H1 (cell line): ENCODE results near the gene LIPT2. TPM values are rescaled to one million over a fixed set of nuclear protein-coding genes. Genes with fewer than 3 reads are reported as not detected.

ENCODE experiments used
- CTCF ChIA-PET: fragments of 300-600 bp; sonication (Branson Sonifier 250); formaldehyde crosslinking; loops from one replicate; lab custom pipeline; 2021; ENCODE audit not compliant: partially characterized antibody; lab: Charles Lee
- POLR2A ChIA-PET: fragments of 300-600 bp; sonication (Branson Sonifier 250); formaldehyde crosslinking; loops from one replicate; lab custom pipeline; 2021; ENCODE audit warnings: inconsistent platforms; ENCODE audit not compliant: partially characterized antibody; lab: Charles Lee
- DNase-seq, 2 experiments: peaks; one replicate each; pipeline versions ENCODE4 v3.0.0 to v3.0.0-alpha.2; 2010 to 2022; ENCODE audit warnings: low spot score in 2 of 2, low read depth in 1 of 2, mixed read lengths in 1 of 2
- FAIRE-seq: peaks from 2 replicates; lab custom pipeline; 2011; peaks lifted over from hg19 to GRCh38; lab: Jason Lieb, UNC
- H2AFZ ChIP-seq: 2 replicates; pipeline ENCODE4 v1.8.1; 2012; ENCODE audit warnings: low read length, inconsistent platforms
- H2AK5ac ChIP-seq: 2 replicates; pipeline ENCODE4 v1.6.1; 2013; ENCODE audit warnings: low read depth, low read length
- H2BK120ac ChIP-seq: replicated peaks from 2 replicates; pipeline ENCODE3; 2013; ENCODE audit warnings: low read depth, low read length, inconsistent platforms
- H2BK12ac ChIP-seq: 2 replicates; pipeline ENCODE4 v1.6.1; 2013; ENCODE audit warnings: low read depth, low read length
- H2BK15ac ChIP-seq: 2 replicates; pipeline ENCODE4 v1.6.1; 2013; ENCODE audit warnings: low read length
- H2BK20ac ChIP-seq: 2 replicates; pipeline ENCODE4 v1.6.1; 2013; ENCODE audit warnings: low read length
- H2BK5ac ChIP-seq: 2 replicates; pipeline ENCODE4 v1.6.1; 2013; ENCODE audit warnings: low read depth, low read length
- H3K14ac ChIP-seq: 2 replicates; pipeline ENCODE4 v1.6.1; 2013; ENCODE audit warnings: inconsistent platforms; ENCODE audit not compliant: insufficient read length
- H3K18ac ChIP-seq: 2 replicates; pipeline ENCODE4 v1.6.1; 2013; ENCODE audit warnings: low read length; ENCODE audit errors: extremely low read depth
- H3K23ac ChIP-seq: 2 replicates; pipeline ENCODE4 v1.6.1; 2013; ENCODE audit warnings: inconsistent platforms; ENCODE audit not compliant: insufficient read length
- H3K23me2 ChIP-seq: 2 replicates; pipeline ENCODE4 v1.6.1; 2013; ENCODE audit warnings: low read depth, low read length
- H3K27ac ChIP-seq: 2 replicates; pipeline ENCODE4 v1.6.1; 2011; ENCODE audit warnings: low read depth, low read length, inconsistent platforms
- H3K27me3 ChIP-seq, 4 experiments: replicated peaks in 1 of 4; 1 replicate in 1 of 4; 2 replicates in 3 of 4; pipeline versions ENCODE4 v1.6.1 to v1.8.1; 2011 to 2013; ENCODE audit warnings: low read length in 3 of 4, mild to moderate bottlenecking in 3 of 4, inconsistent platforms in 2 of 4, mixed read lengths in 2 of 4, moderate library complexity in 1 of 4; ENCODE audit not compliant: control insufficient read depth in 3 of 4, insufficient read depth in 3 of 4; ENCODE audit errors: extremely low read depth in 1 of 4
- H3K36me3 ChIP-seq, 4 experiments: 2 replicates each; pipeline versions ENCODE4 v1.6.1 to v1.8.1; 2011 to 2013; ENCODE audit warnings: mild to moderate bottlenecking in 4 of 4, low read length in 3 of 4, moderate library complexity in 2 of 4, control low read depth in 1 of 4, inconsistent platforms in 1 of 4; ENCODE audit not compliant: insufficient read depth in 4 of 4, control insufficient read depth in 2 of 4
- H3K4ac ChIP-seq: replicated peaks from 2 replicates; pipeline ENCODE3; 2013; ENCODE audit warnings: low read length, low read depth, mixed read lengths, inconsistent platforms; ENCODE audit not compliant: insufficient read length
- H3K4me1 ChIP-seq, 4 experiments: replicated peaks in 1 of 4; 1 replicate in 1 of 4; 2 replicates in 3 of 4; pipeline versions ENCODE4 v1.6.1 to v1.8.1; 2011 to 2013; ENCODE audit warnings: low read length in 3 of 4, inconsistent platforms in 2 of 4, mixed read lengths in 1 of 4; ENCODE audit not compliant: insufficient read depth in 4 of 4, control insufficient read depth in 3 of 4
- H3K4me2 ChIP-seq, 2 experiments: 2 replicates each; pipeline versions ENCODE4 v1.6.1 to v1.8.1; 2011 to 2013; ENCODE audit warnings: low read depth in 2 of 2, low read length in 2 of 2, control low read depth in 1 of 2, inconsistent platforms in 1 of 2, mild to moderate bottlenecking in 1 of 2; ENCODE audit not compliant: insufficient read depth in 1 of 2
- H3K4me3 ChIP-seq, 4 experiments: fragments of 200-600, 300-600 bp in 1 of 4; sonication (generic), shearing (Covaris generic), sonication (Bioruptor Twin) in 1 of 4; 2 replicates each; pipeline versions ENCODE4 v1.5.1 to v1.8.1; 2011 to 2016; ENCODE audit warnings: low read length in 4 of 4, low read depth in 3 of 4, control low read depth in 2 of 4, inconsistent platforms in 2 of 4, mild to moderate bottlenecking in 2 of 4, mixed read lengths in 1 of 4, moderate library complexity in 1 of 4; ENCODE audit not compliant: insufficient read depth in 2 of 4; ENCODE audit errors: extremely low read depth in 1 of 4
- H3K56ac ChIP-seq: replicated peaks from 2 replicates; pipeline ENCODE3; 2013; ENCODE audit warnings: low read depth, mild to moderate bottlenecking, mixed read lengths, low read length, inconsistent platforms; ENCODE audit not compliant: insufficient read length
- H3K79me1 ChIP-seq: 2 replicates; pipeline ENCODE4 v1.6.1; 2013; ENCODE audit warnings: low read depth, low read length, control low read depth
- H3K79me2 ChIP-seq, 2 experiments: 2 replicates each; pipeline versions ENCODE4 v1.6.1 to v1.8.1; 2012 to 2013; ENCODE audit warnings: low read length in 2 of 2, mild to moderate bottlenecking in 2 of 2, inconsistent platforms in 1 of 2; ENCODE audit not compliant: insufficient read depth in 2 of 2, control insufficient read depth in 1 of 2
- H3K9ac ChIP-seq, 4 experiments: replicated peaks in 1 of 4; 1 replicate in 1 of 4; 2 replicates in 3 of 4; pipeline versions ENCODE4 v1.6.1 to v1.8.1; 2011 to 2013; ENCODE audit warnings: low read depth in 3 of 4, low read length in 3 of 4, control low read depth in 2 of 4, mild to moderate bottlenecking in 2 of 4, moderate library complexity in 2 of 4, inconsistent platforms in 1 of 4; ENCODE audit errors: extremely low read depth in 1 of 4
- H3K9me3 ChIP-seq, 2 experiments: 2 replicates each; pipeline versions ENCODE4 v1.6.1 to v1.8.1; 2012 to 2013; ENCODE audit warnings: mild to moderate bottlenecking in 2 of 2, moderate library complexity in 2 of 2, control low read depth in 1 of 2, inconsistent platforms in 1 of 2, low read depth in 1 of 2, low read length in 1 of 2, mixed read lengths in 1 of 2; ENCODE audit not compliant: insufficient read depth in 2 of 2
- H4K20me1 ChIP-seq, 2 experiments: replicated peaks in 1 of 2; 2 replicates each; pipeline versions ENCODE3 to v1.8.1; 2011 to 2013; ENCODE audit warnings: inconsistent platforms in 2 of 2, low read length in 2 of 2, mild to moderate bottlenecking in 1 of 2; ENCODE audit not compliant: insufficient read depth in 2 of 2, control insufficient read depth in 1 of 2
- H4K5ac ChIP-seq: 2 replicates; pipeline ENCODE4 v1.6.1; 2013; ENCODE audit warnings: low read length, low read depth, mixed read lengths, inconsistent platforms; ENCODE audit not compliant: insufficient read length
- H4K8ac ChIP-seq: 2 replicates; pipeline ENCODE4 v1.8.0; 2013; ENCODE audit warnings: mild to moderate bottlenecking, moderate library complexity, low read length, inconsistent platforms; ENCODE audit not compliant: insufficient read depth; ENCODE audit errors: extremely low read depth
- H4K91ac ChIP-seq: replicated peaks from 2 replicates; pipeline ENCODE3; 2013; ENCODE audit warnings: low read length, mixed read lengths, inconsistent platforms; ENCODE audit not compliant: insufficient read length
- CHD1 ChIP-seq: IDR thresholded peaks from 2 replicates; pipeline ENCODE4 v1.6.1; 2012; ENCODE audit warnings: low read depth, low read length, improper control_type of control experiment
- KDM4A ChIP-seq: IDR thresholded peaks from one replicate; pipeline ENCODE4 v1.7.1; 2012; ENCODE audit warnings: low read depth, mild to moderate bottlenecking, moderate library complexity, low read length, inconsistent platforms; ENCODE audit not compliant: severe bottlenecking
- SIN3A ChIP-seq, 2 experiments: IDR thresholded peaks in 1 of 2; conservative IDR thresholded peaks in 1 of 2; 2 replicates each; pipeline ENCODE4 v1.6.1; 2011 to 2012; ENCODE audit warnings: low read length in 2 of 2, improper control_type of control experiment in 1 of 2, low read depth in 1 of 2, mild to moderate bottlenecking in 1 of 2
- SP4 ChIP-seq: IDR thresholded peaks from 2 replicates; pipeline ENCODE4 v1.6.1; 2012; ENCODE audit warnings: low read length, inconsistent platforms
- SRF ChIP-seq: IDR thresholded peaks from 2 replicates; pipeline ENCODE4 v1.6.1; 2011; ENCODE audit warnings: mild to moderate bottlenecking, low read depth, low read length, moderate library complexity
- SUZ12 ChIP-seq: fragments of 200-600 bp; sonication (generic); IDR thresholded peaks from 2 replicates; pipeline ENCODE4 v1.6.1; 2012; ENCODE audit warnings: mild to moderate bottlenecking, inconsistent platforms, low read length, moderate library complexity, mixed read lengths
- WGBS, 2 experiments: shearing (Covaris generic) in 1 of 2; methylation state at CpG; one replicate each; pipeline versions ENCODE4 v1.1.6 to v1.1.7; 2013 to 2015; ENCODE audit warnings: low lambda C conversion rate in 2 of 2, mixed read lengths in 2 of 2, inconsistent platforms in 1 of 2, low coverage in 1 of 2, missing lambda C conversion rate in 1 of 2; ENCODE audit not compliant: insufficient replicate concordance in 2 of 2, insufficient coverage in 1 of 2, insufficient read length in 1 of 2; ENCODE audit errors: extremely low coverage in 1 of 2, missing lambda C conversion rate in 1 of 2; 5-methylcytosine and 5-hydroxymethylcytosine counted together
- polyA plus RNA-seq, 7 experiments: library from polyadenylated mRNA; depleted of rRNA in 3 of 7; stranded (reverse) in 5 of 7; unstranded in 2 of 7; fragments of >200 nt in 5 of 7; fragments of 200-250 nt in 2 of 7; gene quantifications; 1 replicate in 5 of 7; 2 replicates in 1 of 7; 4 replicates in 1 of 7; pipeline versions ENCODE4 v1.2.1 to v1.2.3, GENCODE V29; 2011 to 2013; ENCODE audit warnings: missing spikeins in 2 of 7, mixed read lengths in 2 of 7
- total RNA-seq: library from RNA; stranded (reverse); fragmentation: NEBNext Ultra II Directional; extraction: Animal tissue kit (Norgen Biotek cat#: 25700); gene quantifications from 2 replicates; pipeline ENCODE4 v1.2.1, GENCODE V29; 2021

The LIPT2 gene
- total and polyA plus RNA-seq, 2 of the 8 experiments (the other 6 are each of a cell fraction or from before 2014, with no cell fraction given), result 6.4 to 16.7 TPM

- H3K79me2 ChIP-seq, result no peaks in the 10 kb centered on the region
- H4K91ac ChIP-seq, result no peak overlapping the region
- H4K20me1 ChIP-seq, result no peaks in the 10 kb centered on the region
- H3K4me3 ChIP-seq, result no peak overlapping the region
- no peak overlapping the region for H2BK5ac ChIP-seq
- no peak overlapping the region for H3K14ac ChIP-seq
- no peaks in the 10 kb centered on the region for H3K9me3 ChIP-seq
- H3K4me1 ChIP-seq, result no peaks in the 10 kb centered on the region
- no peak overlapping the region for H2AFZ ChIP-seq
- WGBS, 2 experiments, result 100% methylated on average over 2 of the region's 2 CpGs; no CpG with 5 or more reads in 1 of the 2 experiments
- no peak overlapping the region for H3K23ac ChIP-seq
- FAIRE-seq (no peak), DNase-seq (no peak)
- H4K5ac ChIP-seq, result no peak overlapping the region
- POLR2A ChIA-PET, result interaction anchor here (1.1 kb wide), 1 partner anchor 16 kb away, joined by 3 read pairs; no protein-coding TSS in a partner anchor
- no peak overlapping the region for H3K4me2 ChIP-seq
- H3K56ac ChIP-seq, result no peak overlapping the region
- H3K9ac ChIP-seq, result no peak overlapping the region
- no peak overlapping the region for H2BK120ac ChIP-seq
- H3K18ac ChIP-seq, result no peak overlapping the region
- H3K27me3 ChIP-seq, result no peaks in the 10 kb centered on the region
- CTCF ChIA-PET, result interaction anchor here (0.9 to 1.8 kb wide), 6 partner anchors 10 to 221 kb away, joined by 3 to 8 read pairs (median 4); partner anchors contain the start of gene KCNE3
- H2BK15ac ChIP-seq, result no peak overlapping the region
- no peaks in the 10 kb centered on the region for H3K36me3 ChIP-seq
- H3K4ac ChIP-seq, result no peak overlapping the region
- H3K27ac ChIP-seq, result no peak overlapping the region
- no peak overlapping the region for H4K8ac ChIP-seq
- no peak overlapping the region for H2AK5ac ChIP-seq
- no peak overlapping the region for H2BK12ac ChIP-seq
- no peak overlapping the region for H2BK20ac ChIP-seq
- no peaks in the 10 kb centered on the region for H3K23me2 ChIP-seq
- no peaks in the 10 kb centered on the region for H3K79me1 ChIP-seq
- no peak for TF ChIP-seq CHD1
- TF ChIP-seq SIN3A (conservative IDR thresholded peaks at IDR 0.05 in 1 of 2, IDR thresholded peaks at IDR 0.05 in 1 of 2; ENCODE audit: low read depth in 1 of 2, low read length in 2 of 2), result no peak
- no peak for TF ChIP-seq SUZ12
- TF ChIP-seq SRF, result no peak
- no peak for TF ChIP-seq KDM4A
- no peak for TF ChIP-seq SP4
Observed at GRCh38 chr11:74476536-74476935, 17.0 kb downstream of the LIPT2 start.
